Left lobe of liver (tissue), 2 donors: ENCODE results near the gene ACCSL. TPM values are rescaled to one million over a fixed set of nuclear protein-coding genes. Genes with fewer than 3 reads are reported as not detected.

ENCODE experiments used
- ATAC-seq: fragments of 200-7000 bp; cut with Tn5 transposase; one replicate; pipeline ENCODE4 v1.9.1; 2020; ENCODE audit warnings: mild to moderate bottlenecking, moderate library complexity
- DNase-seq: peaks from one replicate; pipeline ENCODE4 v3.0.0-alpha.2; 2020; ENCODE audit warnings: low spot score
- total RNA-seq: library from RNA; stranded (reverse); gene quantifications from one replicate; pipeline ENCODE4 v1.2.1, GENCODE V29; 2021
- donor health status: DM: no; HTN: no; CAD: no; lungs with moderate emphysema.
- donor health status: DM: no; HTN: yes; CAD: no.

ACCSL gene
- total RNA-seq, 1 donor from 2014 or later = not detected

- ATAC-seq (peak; percentile 57), DNase-seq (no peak)
Observed at GRCh38 chr11:44017443-44018126, 30.2 kb upstream of the ACCSL start.

DNA sequence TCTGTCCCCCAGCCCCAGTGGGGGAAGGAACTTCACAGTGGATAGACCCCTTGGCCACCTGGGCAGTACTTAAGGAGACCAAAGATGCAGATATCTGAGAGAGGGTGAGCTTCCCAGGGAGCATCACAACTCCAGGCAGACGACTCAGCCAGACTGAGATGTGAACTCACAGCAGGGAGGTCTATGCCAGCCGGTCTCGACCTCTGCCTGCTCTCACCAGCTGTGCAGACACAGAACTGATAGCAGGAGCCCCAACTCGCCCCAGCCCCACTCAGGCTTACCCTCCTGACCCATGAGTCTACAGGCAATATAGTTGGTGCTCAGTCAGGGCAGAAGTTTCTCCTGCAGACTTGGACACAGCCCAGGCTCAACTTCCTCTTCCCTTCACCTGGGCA is 29.7 kb upstream of the ACCSL start:
- no peak for DNase-seq
- peak; percentile 45 for ATAC-seq

GRCh38 chr11:44018829-44019228 is 29.0 kb upstream of the ACCSL start:
- DNase-seq = no peak
- no peak for ATAC-seq

DNA sequence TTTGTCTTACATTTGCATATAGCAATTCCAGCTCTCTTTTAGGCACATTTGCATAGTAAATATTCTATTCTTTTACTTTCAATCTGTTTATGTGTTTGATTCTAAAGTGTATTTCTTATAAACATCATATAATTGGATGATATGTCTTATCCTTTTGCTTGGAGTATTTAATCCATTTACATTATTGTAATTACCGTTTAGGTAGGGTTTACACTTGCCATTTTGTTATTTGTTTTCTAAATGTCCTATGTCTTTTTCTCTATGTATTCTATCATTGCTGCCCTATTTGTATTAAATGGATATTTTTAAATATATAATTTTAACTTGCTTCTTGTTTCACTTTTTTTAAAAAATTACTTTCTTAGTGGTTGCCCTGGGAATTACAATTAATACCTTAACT is 22.8 kb upstream of the ACCSL start:
- ATAC-seq = no peak
- no peak for DNase-seq

DNA sequence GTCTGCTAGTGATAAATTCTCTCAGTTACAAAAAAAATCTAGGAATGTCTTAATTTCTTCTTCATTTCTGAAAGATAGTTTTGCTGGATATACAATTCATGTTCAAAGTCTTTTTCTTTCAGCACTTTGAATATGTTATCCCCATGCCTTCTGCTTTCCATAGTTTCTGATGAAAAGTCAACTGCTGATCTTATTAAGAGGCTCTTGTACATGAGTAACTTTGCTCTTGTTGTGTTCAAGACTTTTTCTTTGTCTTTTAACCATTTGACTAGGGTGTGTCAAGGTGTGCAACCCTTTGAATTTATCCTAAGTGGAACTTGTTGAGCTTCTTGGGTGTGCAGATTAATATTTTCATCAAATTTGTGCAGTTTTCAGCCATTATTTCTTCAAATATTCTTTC is 22.1 kb upstream of the ACCSL start:
- DNase-seq = no peak
- no peak for ATAC-seq

- ATAC-seq (no peak), DNase-seq (no peak)
Observed at GRCh38 chr11:44028401-44028800, 19.4 kb upstream of the ACCSL start.

DNA sequence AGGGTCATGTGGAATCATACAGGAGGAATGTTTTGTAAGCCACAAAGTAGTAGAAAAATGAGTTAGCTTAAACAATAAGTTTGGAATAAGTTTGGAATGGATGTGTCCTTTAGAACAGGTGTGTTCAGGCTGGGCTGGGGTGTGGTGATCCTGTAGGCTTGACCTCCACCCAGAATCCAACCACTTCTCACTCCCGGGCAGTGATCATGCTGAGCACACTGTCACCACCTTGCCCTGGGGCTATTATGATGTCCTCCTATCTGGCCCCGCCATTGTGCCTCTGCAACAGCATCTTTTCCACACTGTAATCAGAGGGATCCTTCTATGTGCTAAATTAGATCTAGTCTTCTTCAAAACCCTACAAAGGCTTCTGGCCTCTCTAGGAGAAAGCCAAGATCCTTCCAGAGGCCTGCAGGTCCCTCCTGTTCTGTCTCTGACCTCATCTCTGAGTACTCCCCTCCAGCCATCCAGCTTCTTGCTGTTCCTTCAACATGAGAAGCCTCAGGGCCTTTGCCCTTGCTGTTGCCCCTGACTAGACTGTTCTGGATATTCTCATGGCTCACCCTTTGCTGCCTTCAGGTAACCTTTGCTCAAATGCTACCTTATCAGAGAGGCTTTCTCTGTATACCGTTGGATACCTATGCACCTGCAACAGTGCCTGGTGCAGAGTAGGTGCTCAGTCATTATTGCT is 18.8 kb upstream of the ACCSL start:
- DNase-seq (no peak), ATAC-seq (no peak)

DNA sequence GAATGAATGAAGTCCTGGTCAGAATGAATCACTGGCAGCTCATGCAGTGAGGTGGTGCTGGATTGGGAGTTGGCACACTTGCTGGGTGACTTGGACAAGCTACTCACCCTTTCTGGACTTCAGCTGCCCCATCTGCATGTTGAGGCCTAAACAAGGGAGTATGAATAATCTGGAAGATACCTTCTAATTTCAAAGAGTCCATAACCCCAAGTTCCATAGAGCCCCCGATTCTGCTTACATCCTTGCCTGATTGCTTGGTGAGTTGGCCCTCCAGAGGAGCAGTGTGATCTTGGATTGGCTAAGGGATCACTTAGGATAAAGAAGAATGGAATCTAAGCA is 18.3 kb upstream of the ACCSL start:
- no peak for ATAC-seq
- DNase-seq = no peak

DNA sequence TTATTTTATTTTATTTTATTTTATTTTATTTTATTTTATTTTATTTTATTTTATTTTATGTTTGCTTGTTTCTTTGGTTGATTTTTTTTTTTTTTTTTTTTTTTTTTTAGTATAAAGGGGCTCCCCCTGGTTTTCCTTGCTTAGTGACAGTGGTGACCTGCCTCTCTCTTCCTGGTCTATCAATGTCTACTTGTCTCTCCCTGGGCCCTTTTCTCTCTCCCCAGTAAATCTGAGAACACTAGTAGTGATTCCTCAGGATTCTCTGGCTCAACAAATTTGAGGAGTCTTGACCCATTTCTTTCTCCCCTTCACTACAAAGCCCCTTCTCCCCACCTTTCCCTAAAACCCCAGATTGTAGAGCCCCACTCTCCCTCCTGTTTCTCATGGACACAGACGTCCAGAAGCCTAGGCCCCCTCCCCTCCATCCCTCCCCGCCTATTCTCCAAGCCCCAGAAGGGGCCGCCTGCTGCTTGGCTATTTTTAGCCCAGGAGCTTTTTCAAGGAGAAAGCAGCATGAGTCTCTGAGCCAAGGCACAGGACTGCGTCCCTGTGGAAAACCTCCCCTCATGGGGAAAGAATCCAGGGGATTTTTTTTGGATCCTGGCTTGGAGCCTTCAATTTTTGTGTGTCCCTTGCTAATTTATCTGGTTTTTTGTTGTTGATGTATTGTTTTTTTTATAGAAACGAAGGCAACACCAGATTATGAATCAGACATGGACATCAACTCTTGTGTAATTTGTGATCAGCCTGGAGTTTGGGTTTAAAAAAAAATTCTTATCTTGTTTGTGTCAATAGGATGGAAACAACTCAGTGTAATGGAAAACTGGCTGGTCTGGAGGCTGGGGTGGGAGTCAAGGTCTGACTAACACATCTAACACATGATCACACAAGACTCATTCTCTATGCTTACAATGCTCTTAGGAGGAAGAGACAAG is 17.5 kb upstream of the ACCSL start:
- DNase-seq (no peak), ATAC-seq (peak; percentile 42)

GRCh38 chr11:44030996-44031395 is 16.8 kb upstream of the ACCSL start:
- DNase-seq = no peak
- ATAC-seq = no peak

GRCh38 chr11:44031549-44031948 is 16.2 kb upstream of the ACCSL start:
- ATAC-seq (no peak), DNase-seq (no peak)

GRCh38 chr11:44032299-44033085 is 15.3 kb upstream of the ACCSL start:
- no peak for DNase-seq
- ATAC-seq = no peak

DNA sequence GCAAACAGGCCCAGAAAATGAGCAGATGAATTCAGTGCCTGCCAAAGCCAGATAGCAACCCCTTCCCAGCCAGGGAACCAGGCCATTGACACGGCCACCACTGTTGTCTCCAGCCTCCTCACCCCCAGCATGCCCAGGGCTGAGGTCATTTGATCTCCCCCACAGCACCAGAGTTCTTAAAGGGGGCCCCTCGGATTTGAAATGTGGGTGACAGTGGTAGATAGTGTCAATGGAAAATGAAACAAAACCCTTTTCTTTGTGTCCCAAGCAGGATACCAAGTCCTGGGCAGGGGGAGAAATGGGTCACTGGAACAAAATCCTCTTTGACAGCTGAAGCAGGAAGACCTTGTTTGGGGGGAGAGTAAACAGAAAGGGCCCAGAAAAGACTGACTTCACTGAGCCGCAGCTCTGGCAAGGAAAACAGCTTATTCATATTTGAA is 14.3 kb upstream of the ACCSL start:
- ATAC-seq (no peak), DNase-seq (no peak)

- DNase-seq (no peak), ATAC-seq (no peak)
Observed at GRCh38 chr11:44033856-44034255, 13.9 kb upstream of the ACCSL start.

- DNase-seq = no peak
- no peak for ATAC-seq
Observed at GRCh38 chr11:44034639-44035038, 13.1 kb upstream of the ACCSL start.

DNA sequence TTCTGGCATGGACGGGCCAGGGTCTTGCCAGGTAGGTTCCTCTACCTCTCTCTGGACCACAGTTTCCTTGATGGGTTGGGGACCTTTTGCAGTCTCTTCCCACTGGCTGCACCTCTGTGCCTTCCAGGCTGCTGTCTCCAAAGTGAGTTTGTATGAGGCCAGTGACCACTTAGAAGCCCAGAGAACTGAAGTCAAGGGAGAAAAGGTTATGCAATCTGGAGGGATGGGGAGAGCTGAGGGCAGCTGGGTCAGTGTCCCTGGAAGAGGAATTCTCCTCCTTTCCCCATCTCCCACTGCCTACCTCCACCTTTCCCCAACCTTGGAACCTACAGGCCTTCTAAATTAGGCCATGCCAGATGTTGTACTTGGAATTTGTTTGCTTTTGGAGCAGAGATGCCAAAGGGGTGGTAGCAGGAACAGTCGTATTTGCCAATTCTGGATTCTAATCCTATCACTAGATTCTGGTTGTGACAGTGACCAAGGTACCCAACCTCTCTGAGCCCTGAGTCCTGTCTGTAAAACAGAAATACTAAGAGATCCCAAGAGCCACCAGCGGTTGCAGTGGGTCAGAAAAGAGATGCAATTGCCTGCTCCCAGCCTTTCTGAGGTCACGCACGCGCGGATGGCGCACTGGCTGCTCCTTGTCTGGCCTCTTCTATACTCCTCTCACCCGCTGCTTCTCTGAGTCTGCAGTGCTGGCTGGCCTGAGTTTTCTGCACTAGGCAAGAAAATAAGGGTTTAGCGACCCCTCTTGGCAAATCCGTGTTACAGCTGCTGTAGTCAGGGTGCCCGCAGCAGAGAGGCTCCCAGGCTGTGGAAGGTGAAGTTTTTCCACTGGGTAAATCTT is 10.7 kb upstream of the ACCSL start:
- DNase-seq = peak; percentile 66
- ATAC-seq = peak; percentile 94

DNA sequence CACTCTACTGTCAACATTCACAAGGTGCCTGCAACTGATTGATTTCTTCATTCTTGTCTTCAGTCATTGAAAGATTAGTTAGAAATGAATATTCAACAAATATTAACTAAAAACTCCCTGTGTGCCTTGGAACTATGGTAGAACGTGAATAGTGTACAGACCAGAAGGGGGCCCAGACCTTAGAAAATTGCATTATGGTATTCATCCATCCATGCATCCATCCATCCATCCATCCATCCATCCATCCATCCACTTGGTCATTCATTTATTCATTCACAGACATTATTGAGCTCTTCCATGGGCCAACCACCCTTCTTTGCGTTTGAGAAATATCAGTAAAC is 10.2 kb upstream of the ACCSL start:
- no peak for DNase-seq

GRCh38 chr11:44043157-44043556 is 4.6 kb upstream of the ACCSL start:
- ATAC-seq = no peak

More for the DNA sequence above, 10.2 kb upstream of the ACCSL start:
- ATAC-seq = no peak

DNA sequence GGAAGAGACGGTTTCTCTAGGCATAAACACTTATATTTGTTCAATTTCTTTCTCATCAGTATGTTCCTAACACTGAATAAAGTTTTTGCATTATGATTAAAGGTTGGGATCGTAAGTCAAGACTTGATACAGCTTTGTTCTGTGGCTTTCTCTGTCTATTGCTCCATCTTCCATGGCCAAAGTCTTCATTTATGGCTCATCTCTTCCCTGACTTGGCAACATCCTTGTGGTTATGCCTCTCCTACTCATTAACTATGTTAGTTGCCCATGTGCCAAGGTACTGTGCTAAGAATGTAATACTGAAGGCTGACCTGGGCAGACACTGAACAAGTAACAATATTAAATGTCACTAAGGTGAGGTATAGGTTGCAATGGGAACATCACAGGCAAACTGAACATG is 1.6 kb upstream of the ACCSL start:
- ATAC-seq (peak; percentile 42), DNase-seq (no peak)

More at GRCh38 chr11:44043157-44043556, 4.6 kb upstream of the ACCSL start:
- no peak for DNase-seq

- DNase-seq = no peak
- ATAC-seq = no peak
Observed at GRCh38 chr11:44047298-44047697, 483 bp upstream of the ACCSL start.
